Hypothalamus (tissue), 51 donors: Measurements from ENCODE around the gene KRT13.

Experiments
- DNase-seq, 51 donors: peaks; one replicate each; lab custom pipeline; 2025; lab: John Stamatoyannopoulos, UW

Gene KRT13

DNA sequence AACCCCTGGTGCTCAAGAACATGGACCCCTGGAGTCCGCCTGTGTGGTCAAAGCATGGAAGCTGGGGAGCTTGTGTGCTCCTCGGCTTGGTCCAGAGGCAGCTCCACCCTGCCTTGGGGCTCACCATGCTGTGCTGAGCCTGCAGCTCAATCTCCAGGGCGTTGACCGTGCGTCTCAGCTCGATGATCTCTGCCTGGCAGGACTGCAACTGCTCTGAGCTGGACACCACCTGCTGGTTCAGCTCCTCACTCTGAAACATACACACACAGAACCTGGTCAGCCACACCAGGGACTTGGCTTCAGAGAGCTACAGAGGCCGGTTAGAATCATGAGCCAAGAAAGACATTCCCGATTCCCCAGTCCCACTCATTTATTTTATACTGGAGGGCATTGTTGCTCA is 27.2 kb downstream of the KRT13 start:
- no peak for DNase-seq

DNA sequence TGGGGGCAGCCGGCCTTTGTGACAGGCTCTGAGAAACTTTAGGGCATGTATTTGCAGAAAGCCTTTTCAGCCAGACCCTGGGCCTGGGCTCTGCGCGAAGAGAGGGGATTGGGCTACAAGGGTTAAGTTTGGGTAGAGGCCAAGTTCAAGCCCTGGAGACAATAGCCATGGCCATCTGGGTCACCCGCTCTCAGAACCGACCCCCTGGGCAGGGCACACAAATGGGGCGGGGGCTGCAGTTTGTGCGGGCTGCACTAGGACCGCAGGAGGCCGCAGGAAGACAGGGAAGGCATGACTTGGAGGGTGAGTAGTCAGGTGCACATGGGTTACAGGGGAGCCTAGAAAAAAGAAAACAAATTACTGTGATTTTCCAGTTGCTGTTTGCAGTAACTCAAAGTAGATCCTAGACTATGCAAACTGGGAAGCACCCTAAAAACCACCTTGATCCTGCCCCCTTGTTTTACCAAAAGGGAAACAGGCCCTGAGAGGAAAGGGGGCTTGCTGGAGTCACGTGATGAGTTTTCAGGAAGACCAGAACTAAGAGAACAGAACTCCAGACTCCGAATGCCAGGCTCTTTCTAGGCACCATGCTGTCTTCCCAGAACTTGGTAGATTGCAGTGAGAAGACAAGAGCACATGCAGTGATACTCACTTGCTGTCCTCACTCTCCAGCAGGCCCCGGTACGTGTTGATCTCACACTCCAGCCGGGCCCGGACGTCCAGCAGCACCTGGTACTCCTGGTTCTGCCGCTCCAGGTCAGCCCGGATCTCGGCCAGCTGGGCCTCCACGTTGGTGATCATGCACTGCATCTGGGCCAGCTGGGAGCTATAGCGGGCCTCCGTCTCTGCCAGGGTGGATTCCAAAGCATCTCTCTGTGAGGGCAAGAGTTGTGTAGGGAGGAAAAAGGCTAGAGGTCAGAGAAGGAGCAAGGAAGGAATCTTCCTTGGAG is 28.3 kb downstream of the KRT13 start:
- DNase-seq: no peak

DNA sequence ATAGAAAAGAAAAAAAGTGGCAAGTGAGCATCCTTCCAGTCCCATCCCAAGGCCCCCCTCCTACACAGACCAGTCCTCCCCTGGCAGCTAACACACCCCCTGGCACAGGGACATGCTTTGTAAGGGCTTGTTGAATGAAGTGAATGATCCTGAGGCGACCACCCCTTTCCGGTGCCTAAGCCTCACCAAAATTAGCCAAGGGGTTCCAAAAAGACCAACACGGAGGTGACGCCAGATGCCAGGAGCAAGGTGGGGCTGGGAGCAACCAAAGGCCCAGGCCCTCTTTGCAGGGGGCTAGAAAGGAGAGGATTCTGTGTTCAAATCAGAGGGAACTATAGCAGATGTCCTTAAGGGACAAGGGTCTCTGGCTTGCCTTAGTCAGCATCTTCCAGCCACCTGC is 30.0 kb downstream of the KRT13 start:
- no peak for DNase-seq

DNA sequence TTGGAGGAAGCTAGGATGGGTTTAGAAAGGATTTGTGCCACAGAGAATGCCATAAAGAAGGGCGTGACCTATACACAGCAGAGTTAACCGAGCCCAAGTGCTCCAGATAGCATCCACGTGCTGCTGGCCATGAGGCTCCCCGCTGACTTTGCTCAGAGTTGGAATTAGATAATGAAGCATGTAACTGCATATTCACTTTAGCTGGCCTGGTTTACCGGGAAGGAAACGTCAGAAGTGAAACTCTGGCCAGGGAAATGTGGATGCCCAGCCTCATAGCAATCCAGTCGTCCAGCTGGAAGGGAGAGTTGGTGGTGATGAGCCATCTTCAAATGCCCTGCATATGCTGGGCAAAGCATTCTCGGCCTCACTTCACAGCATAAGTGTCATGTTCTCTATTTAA is 30.5 kb downstream of the KRT13 start:
- DNase-seq: no peak

DNA sequence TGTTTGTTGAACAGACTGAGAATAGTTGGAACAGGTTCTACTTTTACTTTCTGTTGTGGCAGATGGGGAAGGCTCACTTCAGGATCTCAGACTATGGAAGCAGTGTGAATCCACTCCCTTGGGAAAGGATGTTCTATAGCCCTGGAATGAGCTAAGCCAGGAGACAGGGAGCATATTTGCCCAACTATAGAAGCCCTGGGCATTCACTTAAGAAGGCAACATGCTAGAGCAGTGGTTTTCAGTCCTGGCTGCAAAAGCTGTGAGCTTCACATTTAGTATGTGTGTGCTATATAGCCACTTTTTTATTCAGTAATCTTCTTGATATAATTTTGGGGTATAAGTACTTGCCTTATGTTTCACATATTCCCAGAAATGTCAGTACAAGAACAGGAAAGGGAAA is 37.1 kb downstream of the KRT13 start:
- no peak for DNase-seq

DNA sequence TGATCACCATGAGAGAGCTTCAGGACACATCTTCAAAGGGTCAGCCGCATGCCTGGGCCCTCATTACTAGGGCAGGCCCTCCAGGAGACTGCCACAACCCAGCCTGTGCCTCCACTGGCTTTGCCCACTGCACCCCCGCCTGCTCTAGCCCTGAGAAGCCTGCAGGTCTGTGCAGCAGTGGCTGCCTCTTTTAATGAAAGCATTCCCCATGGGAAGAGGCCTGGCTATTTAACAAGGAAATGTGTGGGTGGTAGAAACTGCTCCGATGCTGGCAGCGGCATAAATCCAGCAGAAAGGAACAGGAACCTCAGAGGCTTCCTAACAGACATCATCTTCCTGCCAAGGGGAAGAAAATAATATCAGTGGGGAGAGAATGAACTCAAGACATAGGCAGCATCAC is 37.9 kb downstream of the KRT13 start:
- DNase-seq: no peak

DNA sequence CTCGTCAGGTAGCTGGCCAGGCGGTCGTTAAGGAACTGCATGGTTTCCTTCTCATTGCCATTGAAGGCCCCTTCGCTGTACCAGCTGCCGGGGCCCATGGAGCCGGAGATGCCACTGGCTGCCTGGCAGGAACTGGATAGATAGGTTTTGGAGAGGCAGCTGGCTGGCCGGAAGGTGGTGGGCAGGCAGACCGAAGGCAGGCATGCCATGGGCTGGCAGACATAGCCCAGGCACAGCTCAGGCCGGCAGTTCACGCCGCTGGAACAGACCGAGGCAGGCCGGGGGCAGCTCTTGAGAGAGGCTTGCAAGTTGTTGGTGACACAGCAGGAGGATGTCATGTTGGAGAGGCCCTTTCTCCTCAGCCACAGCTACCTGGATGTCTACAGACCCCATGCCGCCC is 38.4 kb downstream of the KRT13 start, which contains the start of gene KRT32:
TSS of gene KRT32 (minus strand) at position 399 of the 400 bp plus-strand sequence. CDS start at position 338, 61 bp downstream.
- no peak for DNase-seq

DNA sequence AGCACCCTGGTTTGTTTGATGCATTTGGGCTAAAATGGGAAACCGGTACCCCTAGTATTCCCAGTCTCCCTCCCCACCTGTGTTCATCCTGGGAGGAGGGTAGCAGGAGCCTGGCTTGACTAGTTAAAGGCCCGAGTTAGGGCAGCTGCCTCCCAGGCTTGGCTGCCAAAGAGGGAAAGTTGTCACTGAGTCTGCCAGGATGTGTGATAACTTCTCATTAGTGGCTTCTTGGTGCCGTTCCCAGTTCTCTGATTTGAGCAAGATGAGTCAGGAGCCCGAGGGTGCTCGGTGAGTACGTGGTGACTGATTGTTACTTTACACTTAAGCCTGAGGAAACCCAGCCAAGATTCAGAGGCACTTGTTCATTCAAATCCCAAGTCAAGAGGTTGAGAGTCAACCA is 40.7 kb downstream of the KRT13 start:
- peak in 2 of 51 donors; percentile 44 to 47 for DNase-seq

DNA sequence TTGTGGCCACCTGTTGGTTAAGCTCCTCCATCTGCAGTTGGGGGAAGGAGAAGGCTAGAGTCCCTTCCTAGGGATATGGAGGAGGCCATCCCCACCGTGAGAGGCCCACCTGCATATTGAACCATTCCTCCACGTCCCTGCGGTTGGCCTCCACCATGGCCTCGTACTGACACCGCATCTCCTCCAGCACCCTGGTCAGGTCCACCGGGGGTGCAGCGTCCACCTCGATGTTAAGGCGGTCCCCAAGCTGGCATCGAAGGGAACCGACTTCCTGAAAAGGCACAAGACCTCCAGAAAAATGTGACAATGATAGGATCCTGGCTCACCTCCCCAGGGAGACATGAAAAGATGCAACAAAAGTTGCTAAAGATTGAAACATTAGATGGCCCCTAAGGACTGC is 41.2 kb downstream of the KRT13 start:
- DNase-seq: no peak

DNA sequence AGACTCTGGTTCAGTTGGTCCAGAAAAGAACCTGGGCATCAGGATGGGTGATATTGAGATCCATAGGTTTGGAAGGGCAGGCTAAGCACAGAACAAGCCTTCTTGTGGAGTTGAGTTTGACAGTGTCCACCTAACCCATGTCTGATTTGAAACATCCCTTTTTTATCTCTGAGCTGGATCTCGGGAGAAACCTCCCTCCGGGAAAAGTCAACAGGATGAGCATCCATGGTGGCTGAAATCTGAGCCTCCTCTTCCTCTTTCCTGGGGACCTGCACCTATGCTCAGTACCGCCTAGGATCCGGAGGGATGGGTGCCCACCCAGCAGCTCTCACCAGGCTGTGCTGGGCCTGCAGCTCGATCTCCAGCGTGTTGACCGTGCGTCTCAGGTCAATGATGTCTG is 41.7 kb downstream of the KRT13 start:
- DNase-seq: no peak

DNA sequence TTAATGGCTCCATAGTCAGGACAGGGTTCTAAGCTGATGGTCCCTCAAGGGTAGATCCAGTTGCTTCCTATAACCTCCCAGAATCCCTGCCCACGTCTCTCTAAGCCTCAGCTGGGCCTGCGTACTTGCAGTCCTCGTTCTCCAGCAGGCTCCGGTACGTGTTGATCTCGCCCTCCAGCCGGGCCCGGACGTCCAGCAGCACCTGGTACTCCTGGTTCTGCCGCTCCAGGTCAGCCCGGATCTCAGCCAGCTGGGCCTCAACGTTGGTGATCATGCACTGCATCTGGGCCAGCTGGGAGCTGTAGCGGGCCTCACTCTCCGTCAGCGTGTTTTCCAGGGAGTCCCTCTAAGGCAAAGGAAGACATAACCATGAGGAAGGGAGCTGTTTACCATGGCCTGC is 42.7 kb downstream of the KRT13 start:
- DNase-seq: no peak

DNA sequence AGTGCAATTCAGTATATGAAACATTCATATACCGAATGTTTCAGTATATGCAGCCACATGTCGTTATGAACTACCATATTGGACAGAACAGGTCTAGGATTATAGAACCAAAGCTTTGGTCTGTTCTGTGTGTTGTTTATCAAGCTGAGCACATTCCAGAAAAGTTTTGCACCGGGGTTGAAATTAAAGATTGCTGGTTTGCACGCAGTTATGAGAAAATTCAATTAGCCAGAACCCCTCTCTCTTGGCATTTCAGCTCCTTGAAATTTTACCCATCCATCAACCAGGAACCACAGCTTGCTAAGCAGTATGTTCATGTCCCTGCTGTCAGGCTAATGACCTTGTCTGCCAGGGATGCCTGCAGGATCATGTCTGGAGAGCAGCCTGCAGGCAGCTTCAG is 47.7 kb downstream of the KRT13 start:
- DNase-seq: no peak

DNA sequence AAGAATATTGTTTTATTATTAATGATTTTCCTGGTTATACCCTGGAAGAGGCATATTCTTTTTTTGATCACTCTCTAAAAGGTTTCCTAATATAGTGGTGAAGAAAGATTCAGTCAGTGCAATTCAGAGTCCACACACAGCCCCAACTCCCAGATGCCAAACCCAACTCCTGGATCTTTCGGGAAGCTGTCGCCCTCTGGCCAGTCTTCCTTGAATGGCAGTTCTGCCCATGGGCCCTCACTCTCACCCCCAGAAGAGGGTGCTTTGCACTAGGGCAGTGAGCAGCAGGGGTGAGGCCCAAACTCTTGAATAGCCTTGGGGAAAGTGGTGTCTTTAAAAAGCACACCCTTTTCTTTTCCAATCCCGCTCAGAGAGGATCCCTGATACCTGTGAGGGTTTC is 49.2 kb downstream of the KRT13 start:
- no peak for DNase-seq

DNA sequence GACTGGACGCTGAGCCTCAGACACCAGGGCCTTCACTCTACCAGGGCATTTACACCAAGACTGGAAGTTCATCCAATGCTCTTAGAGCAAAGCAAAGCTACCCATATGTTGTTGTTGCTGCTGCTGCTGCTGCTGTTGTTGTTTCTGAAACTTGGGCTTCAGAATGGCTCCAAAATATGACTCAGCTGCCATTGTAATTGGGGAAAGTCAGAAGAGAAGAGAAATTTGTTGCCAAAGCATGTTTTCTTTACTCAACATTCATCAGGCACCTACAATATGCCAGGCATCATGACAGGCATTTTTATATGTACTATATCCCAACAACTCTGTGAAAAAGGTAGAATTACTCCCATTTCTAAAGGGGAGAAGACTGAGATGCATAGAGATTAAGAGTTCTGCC is 50.2 kb downstream of the KRT13 start:
- no peak for DNase-seq

DNA sequence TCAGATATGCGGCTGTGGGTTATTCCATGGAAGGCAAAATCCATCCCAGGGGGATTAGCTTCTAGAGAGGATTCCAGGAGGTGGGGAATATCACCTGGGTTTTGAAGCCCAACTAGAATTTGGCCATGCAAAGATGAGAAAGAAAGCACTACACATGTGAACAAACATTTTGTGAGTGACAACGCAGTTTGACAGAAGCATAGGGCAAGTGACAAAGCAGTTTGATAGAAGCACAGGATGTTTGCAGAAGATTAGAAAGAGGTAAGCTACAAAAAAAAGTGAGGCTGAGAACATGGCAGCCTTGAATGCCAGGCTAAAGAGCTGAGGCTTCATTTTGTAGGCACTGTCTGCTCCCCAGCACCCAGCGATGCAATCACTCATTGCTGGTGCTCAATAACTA is 52.3 kb downstream of the KRT13 start:
- no peak for DNase-seq

DNA sequence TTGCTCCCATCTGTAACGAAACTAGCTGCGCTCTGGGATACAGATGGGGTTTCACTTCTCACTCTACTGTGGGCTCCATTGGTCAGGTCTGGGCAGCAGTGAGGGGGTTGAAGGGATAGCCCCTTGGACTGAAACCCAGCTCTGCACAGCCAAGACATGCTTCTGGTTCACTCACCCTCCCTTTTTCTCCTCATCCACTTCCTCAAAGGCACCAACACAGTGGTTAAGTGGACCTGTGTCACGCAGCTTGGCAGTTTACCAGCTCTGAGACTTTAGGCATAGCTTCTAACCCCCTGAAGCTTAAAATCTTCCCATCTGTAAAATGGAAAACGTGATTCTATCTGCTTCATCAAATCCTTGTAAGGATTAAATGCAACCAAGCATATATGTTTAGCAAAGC is 53.1 kb downstream of the KRT13 start:
- DNase-seq: no peak

DNA sequence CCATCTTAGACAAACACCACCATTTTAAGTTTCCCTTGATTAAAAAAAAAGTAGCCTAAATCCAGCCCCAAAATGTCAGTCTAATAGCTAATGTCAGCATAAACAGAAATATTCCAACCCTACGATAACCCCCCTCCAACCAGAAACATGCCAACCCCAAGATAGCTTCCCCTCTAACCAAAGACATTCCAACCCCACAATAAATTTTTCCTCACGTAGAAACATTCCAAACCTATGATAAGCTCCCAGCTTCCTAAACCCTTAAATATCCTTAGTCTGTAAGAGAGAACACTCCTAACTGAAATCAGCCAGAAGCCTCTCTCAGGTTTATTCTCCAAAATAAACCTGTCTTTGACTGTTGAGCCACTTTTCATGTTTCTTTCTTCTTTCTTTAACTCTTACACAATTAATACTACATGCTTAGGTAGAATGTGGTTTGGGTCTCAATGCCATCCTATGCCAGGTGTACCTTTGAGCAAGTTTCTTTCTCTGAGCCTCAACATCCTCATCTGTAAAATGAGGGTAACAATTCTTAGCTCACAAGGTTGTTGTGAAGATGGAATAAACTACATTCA is 54.2 kb downstream of the KRT13 start:
- DNase-seq: no peak
